K562 (cell line): Measurements from ENCODE around the gene CNGB1. TPM values are rescaled to one million over a fixed set of nuclear protein-coding genes. Genes with fewer than 3 reads are reported as not detected.

Experiments used
- ATAC-seq: fragments of 200-7000 bp; cut with Tn5 transposase; 3 replicates; pipeline ENCODE4 v1.9.1; 2020; ENCODE audit warnings: moderate library complexity
- BruUV-seq: library from RNA; stranded (reverse); fragments of 400-500 nt; replicated peaks from 2 replicates; lab custom pipeline; 2021; lab: Mats Ljungman, UMichigan
- CTCF ChIA-PET: fragments of 300-600 bp; formaldehyde crosslinking; extraction: SDS; loops from one replicate; lab custom pipeline; 2021; ENCODE audit warnings: low intra/inter-chr PET ratio; lab: Yijun Ruan, JAX
- POLR2A ChIA-PET: fragments of 300-600, 350-650 bp; sonication (Branson Sonifier 250); formaldehyde crosslinking; extraction: SDS; loops from one replicate; lab custom pipeline; 2021; ENCODE audit warnings: antibody characterized with exemption, inconsistent platforms; lab: Yijun Ruan, JAX
- DNase-seq, 4 experiments: peaks; one replicate each; pipeline versions ENCODE4 v3.0.0 to v3.0.0-alpha.2; 2011 to 2018; ENCODE audit warnings: low spot score in 3 of 4, mixed read lengths in 3 of 4; ENCODE audit errors: extremely low read depth in 1 of 4
- FAIRE-seq: peaks from 2 replicates; lab custom pipeline; 2011; peaks lifted over from hg19 to GRCh38; lab: Jason Lieb, UNC
- H2AFZ ChIP-seq: 2 replicates; pipeline ENCODE4 v1.6.0; 2011; ENCODE audit warnings: low read depth, low read length, control low read depth, inconsistent platforms
- H3K27ac ChIP-seq: fragments of 200-600 bp; 3 replicates; pipeline ENCODE4 v1.8.0; 2011; ENCODE audit warnings: low read depth, mild to moderate bottlenecking, control low read depth, inconsistent platforms, low read length, moderate library complexity, mixed read lengths; ENCODE audit errors: extremely low read depth
- H3K27me3 ChIP-seq, 2 experiments: fragments of 300-600 bp in 1 of 2; 2 replicates in 1 of 2; 3 replicates in 1 of 2; pipeline versions ENCODE4 v1.6.0 to v1.8.0; 2011; ENCODE audit warnings: inconsistent platforms in 2 of 2, low read length in 2 of 2, mild to moderate bottlenecking in 1 of 2, mixed read lengths in 1 of 2, moderate library complexity in 1 of 2; ENCODE audit not compliant: control insufficient read depth in 2 of 2, insufficient read depth in 2 of 2
- H3K36me3 ChIP-seq: fragments of 300-600 bp; 3 replicates; pipeline ENCODE4 v1.8.0; 2011; ENCODE audit warnings: mild to moderate bottlenecking, low read length, inconsistent platforms; ENCODE audit not compliant: control insufficient read depth, insufficient read depth
- H3K4me1 ChIP-seq, 2 experiments: fragments of 200-600 bp in 1 of 2; replicated peaks in 1 of 2; 2 replicates in 1 of 2; 3 replicates in 1 of 2; pipeline versions ENCODE4 v1.5.1 to v1.8.0; 2011; ENCODE audit warnings: inconsistent platforms in 2 of 2, low read length in 2 of 2, mild to moderate bottlenecking in 1 of 2, mixed read lengths in 1 of 2, moderate library complexity in 1 of 2; ENCODE audit not compliant: control insufficient read depth in 2 of 2, insufficient read depth in 2 of 2
- H3K4me2 ChIP-seq: 2 replicates; pipeline ENCODE4 v1.6.1; 2011; ENCODE audit warnings: low read length, control low read depth, inconsistent platforms, mixed read lengths; ENCODE audit not compliant: insufficient read depth
- H3K4me3 ChIP-seq: fragments of 200-600 bp; sonication (generic), shearing (Covaris generic); 2 replicates; pipeline ENCODE4 v1.5.1; 2016; ENCODE audit warnings: control low read depth, inconsistent platforms
- H3K79me2 ChIP-seq: fragments of 200-600 bp; 3 replicates; pipeline ENCODE4 v1.8.0; 2011; ENCODE audit warnings: low read length, inconsistent platforms; ENCODE audit not compliant: control insufficient read depth, insufficient read depth
- H3K9ac ChIP-seq, 2 experiments: 2 replicates each; pipeline versions ENCODE4 v1.6.0 to v1.6.1; 2011; ENCODE audit warnings: low read depth in 2 of 2, low read length in 2 of 2, control low read depth in 1 of 2, inconsistent platforms in 1 of 2, mild to moderate bottlenecking in 1 of 2, mixed read lengths in 1 of 2; ENCODE audit not compliant: insufficient read depth in 1 of 2
- H3K9me1 ChIP-seq: one replicate; pipeline ENCODE4 v1.6.0; 2011; ENCODE audit warnings: inconsistent platforms, mild to moderate bottlenecking, low read length, moderate library complexity; ENCODE audit not compliant: control insufficient read depth, insufficient read depth
- H3K9me3 ChIP-seq: replicated peaks from 2 replicates; pipeline ENCODE4 v1.5.1; 2011; ENCODE audit warnings: low read depth, low read length, inconsistent platforms; ENCODE audit not compliant: control insufficient read depth, insufficient read depth
- H4K20me1 ChIP-seq: replicated peaks from 2 replicates; pipeline ENCODE4 v1.6.1; 2011; ENCODE audit warnings: low read length, inconsistent platforms, mixed read lengths; ENCODE audit not compliant: control insufficient read depth, insufficient read depth
- CEBPB ChIP-seq: fragments of 450-650 bp; IDR thresholded peaks from 2 replicates; pipeline ENCODE4 v1.6.1; 2016; ENCODE audit warnings: missing genetic modification characterization, missing compliant biosample characterization
- CGGBP1 ChIP-seq: fragments of 250-450 bp; sonication (Bioruptor Pico); IDR thresholded peaks from 2 replicates; pipeline ENCODE4 v1.9.0; 2021; ENCODE audit warnings: mild to moderate bottlenecking
- FOXJ3 ChIP-seq: sonication (generic); formaldehyde crosslinking; IDR thresholded peaks from 2 replicates; pipeline ENCODE4 v1.4.0; 2020; ENCODE audit warnings: mild to moderate bottlenecking, missing genetic modification reagents
- GATAD2B ChIP-seq: fragments of 450-650 bp; IDR thresholded peaks from 2 replicates; pipeline ENCODE4 v1.6.1; 2017; ENCODE audit warnings: mild to moderate bottlenecking, borderline replicate concordance
- HMG20A ChIP-seq: fragments of 450-650 bp; formaldehyde crosslinking; conservative IDR thresholded peaks from 2 replicates; pipeline ENCODE4 v1.4.0; 2020; ENCODE audit warnings: mild to moderate bottlenecking, mixed read lengths
- IRF9 ChIP-seq: fragments of 450-650 bp; IDR thresholded peaks from 2 replicates; pipeline ENCODE4 v1.6.1; 2016; ENCODE audit warnings: missing biosample characterization, missing genetic modification characterization
- SP2 ChIP-seq: IDR thresholded peaks from 2 replicates; pipeline ENCODE4 v1.6.1; 2011; ENCODE audit warnings: mild to moderate bottlenecking, low read depth, low read length, moderate library complexity; ENCODE audit not compliant: poor library complexity, severe bottlenecking; ENCODE audit errors: extremely low read depth
- TAF15 ChIP-seq: fragments of 200-400 bp; formaldehyde crosslinking; IDR thresholded peaks from 2 replicates; pipeline ENCODE4 v1.6.1; 2017; ENCODE audit warnings: mild to moderate bottlenecking, low read depth, low read length, moderate library complexity
- TEAD1 ChIP-seq, 2 experiments: fragments of 450-650 bp in 1 of 2; sonication (generic) in 1 of 2; formaldehyde crosslinking; IDR thresholded peaks; 2 replicates each; pipeline versions ENCODE4 v1.4.0 to v1.8.0; 2020 to 2022; ENCODE audit warnings: mild to moderate bottlenecking in 2 of 2, missing genetic modification reagents in 1 of 2
- ZNF124 ChIP-seq: sonication (generic); formaldehyde crosslinking; IDR thresholded peaks from 2 replicates; pipeline ENCODE4 v1.8.1; 2022; ENCODE audit warnings: missing genetic modification reagents
- ZNF165 ChIP-seq: fragments of 250-450 bp; sonication (Bioruptor Pico); IDR thresholded peaks from 2 replicates; pipeline ENCODE4 v1.4.0; 2020; ENCODE audit warnings: borderline replicate concordance
- ZNF778 ChIP-seq: fragments of 450-650 bp; formaldehyde crosslinking; IDR thresholded peaks from 2 replicates; pipeline ENCODE4 v1.4.0; 2020; ENCODE audit warnings: mild to moderate bottlenecking, moderate library complexity
- WGBS: fragments of 100-300 bp; shearing (Covaris generic); methylation state at CpG from one replicate; pipeline ENCODE4 v1.1.6; 2016; ENCODE audit warnings: low coverage, mixed read lengths; ENCODE audit not compliant: insufficient coverage; ENCODE audit errors: missing lambda C conversion rate; 5-methylcytosine and 5-hydroxymethylcytosine counted together
- in situ Hi-C: fragments of 300-500 bp; cut with MboI; formaldehyde crosslinking; loops from 4 replicates; pipeline ENCODE4 v1.15.0; 2018; ENCODE audit warnings: inconsistent platforms, mixed read lengths
- intact Hi-C: fragments of 100-400 bp; cut with micrococcal nuclease; formaldehyde crosslinking; loops from 2 replicates; pipeline ENCODE4 v1.14.2; 2022
- polyA plus RNA-seq, 8 experiments: library from polyadenylated mRNA; depleted of rRNA in 4 of 8; stranded (reverse) in 5 of 8; unstranded in 3 of 8; fragments of >200 nt; fragmentation: Nextera tagmentation in 2 of 8; fragmentation: Illumina TruSeq in 1 of 8; extraction: Ambion mirVana in 2 of 8; extraction: Trizol in 1 of 8; gene quantifications; 2 replicates each; pipeline versions ENCODE4 v1.2.1 to v1.2.3, GENCODE V29; 2011 to 2014; ENCODE audit warnings: inconsistent platforms in 1 of 8, missing spikeins in 1 of 8
- total RNA-seq, 7 experiments: library from RNA; depleted of rRNA in 6 of 7; stranded (reverse); fragments of >200 nt in 6 of 7; fragmentation: Illumina TruSeq in 2 of 7; extraction: Trizol in 2 of 7; gene quantifications; 2 replicates each; pipeline versions ENCODE4 v1.2.1 to v1.2.3, GENCODE V29; 2011 to 2021; ENCODE audit warnings: low replicate concordance in 1 of 7
- TF ChIP-seq, protein P1 (sequence below), 3 experiments: IDR thresholded peaks in 2 of 3; conservative IDR thresholded peaks in 1 of 3; 2 replicates each; pipeline ENCODE4 v1.5.1; 2011 to 2012; ENCODE audit warnings: low read length in 3 of 3, mild to moderate bottlenecking in 3 of 3, control low read depth in 2 of 3, improper control_type of control experiment in 1 of 3, inconsistent platforms in 1 of 3, low read depth in 1 of 3, mixed read lengths in 1 of 3, moderate library complexity in 1 of 3; ENCODE audit not compliant: insufficient read depth in 2 of 3
- TF ChIP-seq, protein P2 (sequence below): fragments of 250-450 bp; sonication (Bioruptor Pico); IDR thresholded peaks from 2 replicates; pipeline ENCODE4 v1.5.0; 2021
- TF ChIP-seq, protein P3 (sequence below): sonication (generic); formaldehyde crosslinking; IDR thresholded peaks from 2 replicates; pipeline ENCODE4 v1.8.0; 2022; ENCODE audit warnings: missing genetic modification reagents, mild to moderate bottlenecking, moderate library complexity, borderline replicate concordance

The CNGB1 gene
- total and polyA plus RNA-seq, 9 of the 15 experiments (the other 6 are each of a cell fraction or from before 2014, with no cell fraction given), result not detected

DNA sequence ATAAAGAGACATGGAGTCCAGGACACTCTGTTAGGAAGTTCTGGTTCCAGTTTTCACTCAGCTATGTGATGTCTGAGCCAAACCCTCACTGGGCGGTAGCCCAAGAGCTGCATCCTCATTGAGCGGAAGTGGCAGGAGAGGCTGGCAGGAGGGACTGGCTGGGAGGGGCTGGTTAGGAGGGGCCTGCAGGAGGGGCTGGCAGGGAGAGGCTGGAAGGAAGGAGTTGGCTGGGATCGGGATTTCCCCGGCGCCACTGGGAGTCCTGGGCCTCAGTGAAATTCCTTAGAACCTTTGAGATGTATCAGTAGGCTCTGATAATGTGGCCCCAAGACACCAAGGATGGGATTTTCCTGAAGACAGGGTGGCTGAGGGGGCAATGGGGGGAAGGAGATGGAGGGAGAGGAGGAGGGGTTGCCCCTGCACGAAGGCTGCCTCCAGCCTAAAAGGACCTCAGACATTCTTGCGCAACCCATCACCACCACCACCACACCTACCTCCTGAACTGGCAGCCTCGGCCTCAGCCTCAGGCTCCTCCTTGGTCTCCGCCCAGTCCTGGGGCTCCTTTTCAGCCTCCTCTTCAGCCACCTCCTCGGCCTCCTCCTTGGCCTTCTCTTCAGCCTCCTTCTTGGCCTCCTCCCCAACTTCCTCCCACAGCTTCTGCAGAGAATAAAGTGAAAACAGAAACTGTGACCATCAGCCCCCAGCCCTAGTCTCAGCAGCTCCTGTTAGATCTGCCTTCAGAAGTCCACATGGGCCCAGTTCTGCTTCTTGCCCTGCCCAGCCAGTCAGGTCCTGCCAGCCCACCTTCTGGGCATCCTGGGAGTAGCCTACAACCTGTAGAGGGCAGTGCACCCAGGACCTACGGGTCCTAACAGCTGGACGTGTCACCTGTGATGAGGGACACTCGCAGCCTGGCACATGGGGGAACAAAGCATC is 31.7 kb downstream of the CNGB1 start:
- Histone ChIP-seq H3K36me3 (no peaks in the 10 kb centered on the region), H3K4me1 (peaks cover 0 to 4% of the 10 kb centered on the region in 2 experiments; a peak in 2 of 5 replicates), H3K27me3 (peaks cover 33 to 57% of the 10 kb centered on the region in 2 experiments), H4K20me1 (0 out of 2 replicates have a peak, but pooled peaks cover 4% of the 10 kb centered on the region), H3K9ac (0 out of 4 replicates have a peak overlapping the region, but pooled peaks of 1 of the 2 experiments have one; percentile 36), H3K79me2 (no peaks in the 10 kb centered on the region), H3K4me2 (no peak overlapping the region), H3K9me1 (no peaks in the 10 kb centered on the region), H2AFZ (no peak overlapping the region), H3K27ac (no peak overlapping the region), H3K4me3 (no peak overlapping the region), H3K9me3 (no peaks in the 10 kb centered on the region)
- FAIRE-seq (no peak), DNase-seq (no peak), ATAC-seq (peak; percentile 66)
- CTCF ChIA-PET, result no interaction called here
- in situ Hi-C loops (no loop called here), intact Hi-C loops (no loop called here)
- POLR2A ChIA-PET, result no interaction called here
- 12% methylated on average over 13 of the region's 13 CpGs for WGBS
- no TSS peak for BruUV-seq
- TF ChIP-seq IRF9 (tag), result peak; percentile 43; the same call in 1 of the 2 replicates
- TF ChIP-seq ZNF778 (CRISPR knock-in tag), result no peak
- TF ChIP-seq, protein P1, sequence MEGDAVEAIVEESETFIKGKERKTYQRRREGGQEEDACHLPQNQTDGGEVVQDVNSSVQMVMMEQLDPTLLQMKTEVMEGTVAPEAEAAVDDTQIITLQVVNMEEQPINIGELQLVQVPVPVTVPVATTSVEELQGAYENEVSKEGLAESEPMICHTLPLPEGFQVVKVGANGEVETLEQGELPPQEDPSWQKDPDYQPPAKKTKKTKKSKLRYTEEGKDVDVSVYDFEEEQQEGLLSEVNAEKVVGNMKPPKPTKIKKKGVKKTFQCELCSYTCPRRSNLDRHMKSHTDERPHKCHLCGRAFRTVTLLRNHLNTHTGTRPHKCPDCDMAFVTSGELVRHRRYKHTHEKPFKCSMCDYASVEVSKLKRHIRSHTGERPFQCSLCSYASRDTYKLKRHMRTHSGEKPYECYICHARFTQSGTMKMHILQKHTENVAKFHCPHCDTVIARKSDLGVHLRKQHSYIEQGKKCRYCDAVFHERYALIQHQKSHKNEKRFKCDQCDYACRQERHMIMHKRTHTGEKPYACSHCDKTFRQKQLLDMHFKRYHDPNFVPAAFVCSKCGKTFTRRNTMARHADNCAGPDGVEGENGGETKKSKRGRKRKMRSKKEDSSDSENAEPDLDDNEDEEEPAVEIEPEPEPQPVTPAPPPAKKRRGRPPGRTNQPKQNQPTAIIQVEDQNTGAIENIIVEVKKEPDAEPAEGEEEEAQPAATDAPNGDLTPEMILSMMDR (IDR thresholded peaks at IDR 0.05 in 2 of 3, conservative IDR thresholded peaks at IDR 0.05 in 1 of 3; ENCODE audit: insufficient read depth in 2 of 3, low read depth in 1 of 3, low read length in 3 of 3), result peak; percentile 22 to 47 (median 36); a peak in 4 of 6 replicates
- no peak for TF ChIP-seq HMG20A (CRISPR knock-in tag)
- TF ChIP-seq TAF15, result no peak
- TF ChIP-seq SP2, result no peak
- TF ChIP-seq GATAD2B, result no peak
- TF ChIP-seq FOXJ3 (CRISPR knock-in tag), result no peak
- TF ChIP-seq CGGBP1, result no peak
- TF ChIP-seq ZNF124 (CRISPR knock-in tag), result no peak
- peak; percentile 96 for TF ChIP-seq CEBPB (tag)
- TF ChIP-seq ZNF165 (CRISPR knock-in tag), result no peak
- TF ChIP-seq, protein P2, sequence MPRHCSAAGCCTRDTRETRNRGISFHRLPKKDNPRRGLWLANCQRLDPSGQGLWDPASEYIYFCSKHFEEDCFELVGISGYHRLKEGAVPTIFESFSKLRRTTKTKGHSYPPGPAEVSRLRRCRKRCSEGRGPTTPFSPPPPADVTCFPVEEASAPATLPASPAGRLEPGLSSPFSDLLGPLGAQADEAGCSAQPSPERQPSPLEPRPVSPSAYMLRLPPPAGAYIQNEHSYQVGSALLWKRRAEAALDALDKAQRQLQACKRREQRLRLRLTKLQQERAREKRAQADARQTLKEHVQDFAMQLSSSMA (CRISPR knock-in tag), result no peak
- no peak for TF ChIP-seq TEAD1 (CRISPR knock-in tag; IDR thresholded peaks at IDR 0.05)
- TF ChIP-seq, protein P3, sequence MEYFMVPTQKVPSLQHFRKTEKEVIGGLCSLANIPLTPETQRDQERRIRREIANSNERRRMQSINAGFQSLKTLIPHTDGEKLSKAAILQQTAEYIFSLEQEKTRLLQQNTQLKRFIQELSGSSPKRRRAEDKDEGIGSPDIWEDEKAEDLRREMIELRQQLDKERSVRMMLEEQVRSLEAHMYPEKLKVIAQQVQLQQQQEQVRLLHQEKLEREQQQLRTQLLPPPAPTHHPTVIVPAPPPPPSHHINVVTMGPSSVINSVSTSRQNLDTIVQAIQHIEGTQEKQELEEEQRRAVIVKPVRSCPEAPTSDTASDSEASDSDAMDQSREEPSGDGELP (CRISPR knock-in tag), result peak; percentile 28; the same call in 1 of the 2 replicates
